DMS 273 (cell line): ENCODE measurements around the gene EFNA3.

Source experiments
- DNase-seq: peaks from one replicate; lab custom pipeline; 2025; ENCODE audit not compliant: unreplicated experiment; lab: John Stamatoyannopoulos, UW

Gene EFNA3

GRCh38 chr1:155078469-155079209 lies at the start of gene EFNA3:
TSS of gene EFNA3 (plus strand) at chr1:155078837. CDS start at chr1:155078942, 105 bp downstream.
- peak; percentile 92 for DNase-seq

DNA sequence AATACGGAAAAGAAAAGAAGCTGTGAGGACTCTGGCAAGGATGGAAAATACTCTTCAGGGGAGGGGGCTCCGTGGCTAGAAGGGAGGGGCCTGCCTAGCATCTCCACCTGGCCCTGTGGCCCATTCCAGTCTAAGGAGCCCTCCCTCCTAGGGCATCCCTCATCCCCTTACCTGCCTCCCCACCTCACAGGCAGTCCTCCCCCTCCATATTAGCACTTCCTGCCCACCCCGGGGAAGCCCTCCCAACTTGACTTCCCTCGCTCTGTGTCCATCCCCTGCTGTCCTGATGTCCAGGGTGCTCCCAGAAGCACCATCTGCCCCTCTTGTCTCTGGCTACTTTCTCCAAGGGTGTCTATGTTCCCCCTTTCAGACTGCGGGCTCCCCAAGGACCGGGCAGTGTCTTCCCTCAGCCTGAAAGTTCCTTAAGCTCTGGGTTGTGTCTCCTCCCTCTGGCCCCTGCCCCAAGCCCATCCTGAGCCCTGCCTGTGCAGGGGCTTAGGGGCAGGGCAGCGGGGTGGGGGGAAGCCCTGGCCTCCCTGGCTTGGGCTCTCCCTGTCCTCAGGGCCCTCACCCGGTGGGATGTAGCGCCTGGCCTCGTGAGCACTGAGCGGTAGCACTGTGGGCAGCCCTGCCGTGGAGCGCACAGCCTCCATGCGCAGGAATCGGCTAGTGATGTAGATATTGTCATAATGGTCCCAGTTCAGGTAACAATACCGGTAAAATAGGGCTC lies 49.0 kb upstream of the EFNA3 start:
- no peak for DNase-seq

GRCh38 chr1:155030243-155030795 lies 48.3 kb upstream of the EFNA3 start:
- DNase-seq = no peak

DNA sequence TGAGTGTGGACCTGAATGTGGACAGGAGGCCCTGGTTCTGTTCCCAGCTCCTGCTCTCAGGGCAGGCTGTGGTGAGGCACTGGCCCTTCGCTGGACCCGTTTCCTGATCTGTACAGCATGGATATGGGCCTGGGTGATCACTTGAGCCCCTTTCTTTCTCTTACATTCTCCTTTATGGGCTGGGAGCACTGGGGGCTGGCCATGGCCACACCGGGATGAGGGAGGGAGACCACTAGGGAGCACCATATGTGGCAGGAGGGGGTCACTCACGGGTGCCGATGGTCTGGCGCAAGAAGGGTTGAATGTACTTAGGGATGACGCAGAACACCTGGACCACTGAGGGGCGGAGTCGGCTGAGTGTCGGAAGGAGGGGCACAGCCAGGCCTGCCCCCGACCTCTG lies 47.7 kb upstream of the EFNA3 start:
- no peak for DNase-seq

- no peak for DNase-seq
These were observed 45.8 kb upstream of the EFNA3 start for GRCh38 chr1:155032886-155033285.

- no peak for DNase-seq
These were observed 45.1 kb upstream of the EFNA3 start, which contains the start of the genes DCST1 and DCST2 for GRCh38 chr1:155033524-155033923. TSS of gene DCST1 (plus strand) at chr1:155033824. CDS start at chr1:155034037, 213 bp downstream. TSS of gene DCST2 (minus strand) at chr1:155033781. CDS start at chr1:155033701, 80 bp downstream.

GRCh38 chr1:155034318-155035208 lies 44.1 kb upstream of the EFNA3 start:
- no peak for DNase-seq

DNA sequence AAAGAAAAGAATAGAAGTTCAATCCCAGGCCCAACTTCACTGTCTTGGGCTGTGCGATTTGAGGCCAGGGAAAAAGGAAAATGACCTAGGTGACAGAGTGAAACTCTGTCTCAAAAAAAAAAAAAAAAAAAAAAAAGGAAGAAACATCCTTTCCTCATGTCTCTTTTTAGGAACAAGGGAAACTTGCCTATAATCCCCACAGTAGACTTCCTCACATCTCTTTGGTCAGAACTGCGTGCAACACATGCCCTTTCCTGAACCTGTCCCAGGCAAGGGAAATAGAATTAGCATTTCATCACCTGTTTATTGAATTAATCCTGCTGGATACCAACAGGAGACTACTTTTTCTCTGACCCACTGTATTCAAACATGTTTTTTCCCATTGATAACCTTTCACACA lies 42.7 kb upstream of the EFNA3 start:
- DNase-seq = no peak

DNA sequence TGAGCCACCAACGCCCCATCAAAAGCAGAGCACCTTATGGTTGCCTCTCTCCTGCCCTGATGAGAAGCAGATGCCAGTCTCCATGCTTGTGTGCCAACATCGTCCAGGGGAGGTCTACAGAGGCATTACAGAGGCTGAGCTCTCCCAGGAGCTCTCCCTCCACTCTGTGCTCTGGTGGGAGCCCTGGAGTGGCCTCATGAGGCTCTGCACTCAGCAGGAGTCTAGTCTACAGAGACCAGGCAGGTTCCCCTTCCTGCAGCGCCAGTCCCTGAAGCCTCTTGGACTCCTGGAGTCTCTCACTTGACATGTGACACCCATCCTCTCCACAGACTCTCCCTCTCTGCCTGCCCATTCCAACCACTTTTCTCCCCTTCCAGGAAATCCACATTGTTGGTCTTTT lies 41.6 kb upstream of the EFNA3 start:
- no peak for DNase-seq

GRCh38 chr1:155037851-155038441 lies 40.7 kb upstream of the EFNA3 start:
- DNase-seq = no peak

DNA sequence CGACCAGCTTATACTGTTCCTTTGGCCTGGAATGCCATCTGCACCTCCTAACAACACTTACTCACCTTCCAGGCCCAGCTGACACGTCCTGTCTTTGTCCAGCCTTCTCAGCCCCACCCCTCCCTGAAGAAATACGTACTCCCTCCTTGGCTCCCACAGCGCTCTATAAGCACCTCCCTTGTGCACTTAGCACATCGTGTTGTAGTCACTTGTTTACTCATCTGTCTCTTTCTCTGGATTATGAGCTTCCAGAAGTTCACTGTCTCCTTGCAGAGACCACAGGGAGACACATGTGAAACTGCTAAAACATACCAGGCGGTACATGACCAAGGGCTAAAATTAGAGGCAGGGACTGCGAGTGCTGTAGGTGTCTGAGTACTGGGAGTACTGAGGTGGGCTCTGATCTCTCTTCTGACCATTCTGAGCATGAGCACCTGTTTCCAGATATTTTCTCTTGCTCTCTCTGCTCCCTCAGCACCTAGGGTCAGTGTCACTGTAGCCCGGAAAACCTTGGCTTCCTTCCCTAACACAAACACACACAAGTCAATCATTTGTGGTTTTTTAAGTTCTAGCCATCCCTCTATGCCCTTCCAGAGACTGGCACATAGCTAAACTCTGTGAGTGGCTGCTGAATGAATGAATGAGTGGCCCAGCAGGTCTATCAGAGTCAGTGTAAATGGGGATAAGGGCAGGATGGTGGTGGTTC lies 39.9 kb upstream of the EFNA3 start:
- no peak for DNase-seq

GRCh38 chr1:155039308-155039669 lies 39.3 kb upstream of the EFNA3 start:
- DNase-seq = no peak

DNA sequence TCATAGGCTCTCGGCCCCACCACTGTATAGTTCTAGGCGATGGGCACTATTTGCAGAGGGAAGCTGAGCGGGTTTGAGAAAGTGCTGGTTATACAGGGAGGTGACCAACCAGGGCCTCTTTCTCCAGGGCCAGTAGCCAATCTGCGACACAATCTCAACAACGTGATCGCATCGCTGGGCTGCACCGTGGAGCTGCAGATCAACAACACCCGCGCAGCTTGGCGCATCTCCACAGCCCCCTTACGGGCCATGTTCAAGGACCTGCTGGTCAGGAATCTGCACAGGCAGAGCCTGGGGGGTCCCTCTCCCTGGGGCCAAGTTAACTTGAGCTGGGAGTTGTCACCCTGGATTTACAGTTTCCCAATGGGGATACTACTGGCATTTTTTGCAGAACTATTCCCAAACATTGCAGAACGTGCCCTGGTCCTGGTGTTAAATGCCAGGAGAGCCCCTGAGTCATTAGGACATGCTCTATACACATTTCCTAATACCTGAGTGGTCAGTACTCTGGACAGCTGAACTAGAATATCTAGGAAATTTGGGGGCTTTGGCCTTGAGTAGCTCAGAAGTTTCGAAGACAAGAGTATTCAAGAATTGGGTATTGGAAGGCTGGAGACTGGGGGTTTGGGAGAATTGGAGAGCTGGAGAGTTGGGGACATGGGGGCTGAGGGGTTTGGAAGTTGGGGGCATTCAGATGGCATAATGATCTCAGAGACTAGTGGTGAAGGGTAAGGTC lies 38.1 kb upstream of the EFNA3 start:
- no peak for DNase-seq

DNA sequence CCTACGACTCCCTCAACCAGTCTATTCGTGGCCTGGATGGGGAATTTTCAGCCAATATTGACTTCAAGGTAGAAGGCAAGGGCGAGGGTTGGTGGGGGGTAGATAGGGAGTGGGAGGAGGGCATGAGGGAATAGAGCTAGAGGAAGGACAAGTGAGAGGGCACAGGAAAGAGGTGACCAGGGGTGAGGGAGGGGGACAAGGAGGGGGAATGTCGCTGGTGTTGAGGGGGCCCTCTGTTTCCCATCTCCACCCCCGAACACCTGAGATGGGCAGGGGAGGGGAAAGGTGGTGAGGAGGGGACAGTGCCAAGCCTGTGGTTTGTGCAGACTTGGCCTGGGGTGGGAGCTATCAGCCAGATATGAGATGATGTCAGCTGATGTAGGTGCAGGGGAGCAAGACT lies 35.8 kb upstream of the EFNA3 start:
- no peak for DNase-seq

GRCh38 chr1:155043301-155043702 lies 35.3 kb upstream of the EFNA3 start:
- no peak for DNase-seq

DNA sequence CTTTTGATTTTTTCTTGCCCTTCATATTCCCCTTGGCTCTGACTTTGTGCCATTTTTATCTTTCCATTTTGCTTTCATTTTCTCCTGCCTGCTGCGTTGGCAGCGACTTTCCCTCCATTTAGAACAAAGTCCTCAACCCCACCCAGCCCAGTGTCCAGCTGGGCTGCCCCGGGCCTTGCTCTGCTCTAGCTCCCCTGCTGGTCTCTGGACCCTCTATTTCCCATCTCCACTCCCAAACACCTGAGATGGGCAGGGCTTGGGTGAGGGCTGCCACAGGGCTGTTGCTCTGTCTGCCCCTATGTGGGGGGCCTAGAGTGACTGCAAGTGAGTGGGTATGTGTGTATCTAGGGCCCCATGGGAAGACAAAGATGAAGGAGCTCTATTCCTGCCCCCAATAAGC lies 34.8 kb upstream of the EFNA3 start:
- no peak for DNase-seq

DNA sequence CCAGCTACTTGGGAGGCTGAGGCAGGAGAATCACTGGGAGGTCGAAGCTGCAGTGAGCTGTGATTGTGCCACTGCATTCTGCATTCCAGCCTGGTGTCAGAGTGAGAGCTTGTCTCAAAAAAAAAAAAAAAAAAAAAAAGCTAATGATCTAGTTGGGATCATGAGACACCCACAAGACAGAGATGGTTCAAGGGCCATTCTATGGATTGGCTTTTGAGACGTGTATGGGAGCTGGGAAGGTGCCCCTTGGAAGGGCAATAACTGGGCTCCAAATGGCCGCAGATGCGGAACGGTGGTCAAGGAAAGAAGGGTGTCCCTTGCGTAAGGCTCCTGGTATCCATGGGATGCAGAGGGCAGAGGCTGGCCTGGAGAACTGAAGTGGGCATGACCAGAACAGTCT lies 34.3 kb upstream of the EFNA3 start:
- no peak for DNase-seq

- DNase-seq = peak; percentile 94
These were observed 33.6 kb upstream of the EFNA3 start for GRCh38 chr1:155044812-155045657.
